ENCODE results near the gene EMILIN2. TPM values are rescaled to one million over a fixed set of nuclear protein-coding genes. Genes with fewer than 3 reads are reported as not detected.

EMILIN2 gene
- total RNA-seq, 6 donors from 2014 or later = 31.9 to 59.2 (median 43.6) TPM

DNA sequence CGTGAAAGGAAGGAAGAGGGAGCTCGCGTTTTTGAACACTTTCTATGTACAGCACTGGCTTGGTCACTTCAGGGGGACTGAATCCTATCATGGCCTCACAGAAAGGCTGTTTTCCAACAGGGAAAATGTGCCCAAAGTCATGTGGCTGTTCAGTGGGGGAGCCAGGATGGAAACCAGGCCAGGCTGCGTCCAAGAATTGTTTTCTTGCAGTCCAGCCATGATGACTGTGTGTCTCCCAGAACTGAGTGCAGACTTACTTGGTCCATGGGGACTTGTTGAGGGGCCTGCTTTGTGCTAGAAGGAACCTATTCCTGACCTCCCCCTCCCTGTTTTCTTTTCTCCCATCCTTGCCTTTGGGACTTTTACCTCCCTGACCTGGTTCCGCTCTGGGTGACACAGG is 46.9 kb downstream of the EMILIN2 start:
- Histone ChIP-seq H3K36me3 (no peaks in the 10 kb centered on the region), H3K9me3 (no peaks in the 10 kb centered on the region), H3K4me3 (no peak overlapping the region), H3K27ac (no peak overlapping the region), H3K4me1 (peaks cover 5 to 10% (median 6%) of the 10 kb centered on the region in 4 donors), H3K27me3 (no peaks in the 10 kb centered on the region)
- 90 to 98% methylated on average over 5 of the region's 5 CpGs for WGBS, 2 donors
- ATAC-seq (ENCODE audit: low FRiP score in 2 of 2) = no peak
- TF ChIP-seq, protein P1, sequence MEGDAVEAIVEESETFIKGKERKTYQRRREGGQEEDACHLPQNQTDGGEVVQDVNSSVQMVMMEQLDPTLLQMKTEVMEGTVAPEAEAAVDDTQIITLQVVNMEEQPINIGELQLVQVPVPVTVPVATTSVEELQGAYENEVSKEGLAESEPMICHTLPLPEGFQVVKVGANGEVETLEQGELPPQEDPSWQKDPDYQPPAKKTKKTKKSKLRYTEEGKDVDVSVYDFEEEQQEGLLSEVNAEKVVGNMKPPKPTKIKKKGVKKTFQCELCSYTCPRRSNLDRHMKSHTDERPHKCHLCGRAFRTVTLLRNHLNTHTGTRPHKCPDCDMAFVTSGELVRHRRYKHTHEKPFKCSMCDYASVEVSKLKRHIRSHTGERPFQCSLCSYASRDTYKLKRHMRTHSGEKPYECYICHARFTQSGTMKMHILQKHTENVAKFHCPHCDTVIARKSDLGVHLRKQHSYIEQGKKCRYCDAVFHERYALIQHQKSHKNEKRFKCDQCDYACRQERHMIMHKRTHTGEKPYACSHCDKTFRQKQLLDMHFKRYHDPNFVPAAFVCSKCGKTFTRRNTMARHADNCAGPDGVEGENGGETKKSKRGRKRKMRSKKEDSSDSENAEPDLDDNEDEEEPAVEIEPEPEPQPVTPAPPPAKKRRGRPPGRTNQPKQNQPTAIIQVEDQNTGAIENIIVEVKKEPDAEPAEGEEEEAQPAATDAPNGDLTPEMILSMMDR (IDR thresholded peaks at IDR 0.05) = no peak
- TF ChIP-seq EP300 (IDR thresholded peaks at IDR 0.05) = no peak
- TF ChIP-seq POLR2A (IDR thresholded peaks at IDR 0.05) = no peak
- DNase-seq = no peak

DNA sequence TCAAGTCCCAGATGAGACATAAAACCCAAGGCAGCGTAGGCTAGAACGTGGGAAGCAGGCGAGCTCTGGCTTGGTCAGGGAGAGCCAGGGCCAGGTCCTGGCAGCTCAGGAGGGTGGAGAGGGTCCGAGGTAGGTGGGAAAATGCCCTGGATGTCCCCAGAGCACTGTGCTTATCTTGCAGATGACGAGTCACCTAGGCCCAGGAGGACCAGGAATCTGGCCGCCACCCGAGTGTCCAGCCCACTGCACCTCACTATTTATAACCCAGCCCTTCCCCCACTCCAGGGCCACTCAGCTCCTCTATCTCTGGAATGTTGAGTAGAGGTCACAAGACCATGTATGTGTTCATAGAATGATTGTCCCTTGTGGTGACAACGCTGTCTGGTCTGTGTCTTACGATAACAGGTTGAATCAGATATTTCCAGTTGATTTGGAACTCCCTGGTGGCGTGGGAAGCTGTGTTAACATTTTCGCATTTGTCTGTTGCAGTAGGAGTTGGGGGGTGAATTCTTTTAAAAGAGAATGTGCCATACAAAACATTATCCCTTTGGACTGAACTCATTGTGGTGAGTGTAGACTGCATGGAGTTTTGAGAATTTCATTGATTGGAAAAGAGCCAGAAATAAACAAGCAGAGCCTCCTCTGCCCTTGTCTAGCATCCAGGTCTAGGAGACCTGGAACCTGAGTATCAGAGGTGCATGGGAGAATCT is 47.5 kb downstream of the EMILIN2 start:
- TF ChIP-seq POLR2AphosphoS5 (IDR thresholded peaks at IDR 0.05) = no peak
- TF ChIP-seq POLR2A (IDR thresholded peaks at IDR 0.05) = no peak
- TF ChIP-seq, protein P1 (IDR thresholded peaks at IDR 0.05) = no peak
- TF ChIP-seq EP300 (IDR thresholded peaks at IDR 0.05) = no peak
- no peaks in the 10 kb centered on the region for H3K27me3 ChIP-seq
- DNase-seq = peak in 1 of 2 donors; percentile 18
- ATAC-seq (ENCODE audit: low FRiP score in 2 of 2) = no peak
- H3K4me3 ChIP-seq = no peak overlapping the region
- H3K9me3 ChIP-seq = no peaks in the 10 kb centered on the region
- WGBS, 2 donors = 82 to 96% methylated on average over 8 to 11 of the region's 11 CpGs
- peaks cover 8 to 14% (median 8%) of the 10 kb centered on the region in 4 donors for H3K4me1 ChIP-seq
- H3K27ac ChIP-seq = no peak overlapping the region
- no peaks in the 10 kb centered on the region for H3K36me3 ChIP-seq

DNA sequence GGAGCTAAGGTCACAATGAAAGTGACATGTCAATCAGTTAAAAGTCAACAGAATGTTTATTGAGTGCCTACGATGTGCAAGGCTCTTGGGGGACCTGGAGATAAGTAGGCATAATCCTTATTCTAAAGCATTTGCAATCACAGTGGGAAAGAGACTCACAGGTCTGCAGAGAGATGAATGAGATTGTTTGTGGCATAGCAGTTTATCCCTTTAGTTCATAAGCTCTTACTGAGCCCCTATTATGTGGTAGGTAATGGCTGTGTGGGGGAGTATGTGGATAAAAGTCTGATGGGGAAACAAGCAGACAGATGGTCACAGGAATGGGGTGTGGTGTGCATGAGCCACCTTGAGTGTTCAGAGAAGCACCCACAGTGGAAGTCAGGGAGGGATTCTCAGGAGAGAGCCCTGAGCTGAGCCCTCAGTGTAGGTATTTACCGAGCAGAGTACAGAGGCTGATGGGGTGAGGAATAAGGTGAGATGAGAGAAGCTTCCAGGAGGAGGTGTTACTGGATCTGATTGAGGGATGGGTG is 48.1 kb downstream of the EMILIN2 start:
- Histone ChIP-seq H3K36me3 (no peaks in the 10 kb centered on the region), H3K4me1 (peaks cover 8 to 14% (median 8%) of the 10 kb centered on the region in 4 donors), H3K9me3 (no peaks in the 10 kb centered on the region), H3K27me3 (no peaks in the 10 kb centered on the region), H3K4me3 (no peak overlapping the region), H3K27ac (no peak overlapping the region)
- ATAC-seq (ENCODE audit: low FRiP score in 2 of 2) (no peak), DNase-seq (peak in 1 of 2 donors; percentile 7)
- TF ChIP-seq, protein P1 (IDR thresholded peaks at IDR 0.05) = no peak
- TF ChIP-seq POLR2AphosphoS5 (IDR thresholded peaks at IDR 0.05) = no peak
- TF ChIP-seq POLR2A (IDR thresholded peaks at IDR 0.05) = no peak
- TF ChIP-seq EP300 (IDR thresholded peaks at IDR 0.05) = no peak
- WGBS, 2 donors = 84 to 87% methylated on average over 2 of the region's 2 CpGs

DNA sequence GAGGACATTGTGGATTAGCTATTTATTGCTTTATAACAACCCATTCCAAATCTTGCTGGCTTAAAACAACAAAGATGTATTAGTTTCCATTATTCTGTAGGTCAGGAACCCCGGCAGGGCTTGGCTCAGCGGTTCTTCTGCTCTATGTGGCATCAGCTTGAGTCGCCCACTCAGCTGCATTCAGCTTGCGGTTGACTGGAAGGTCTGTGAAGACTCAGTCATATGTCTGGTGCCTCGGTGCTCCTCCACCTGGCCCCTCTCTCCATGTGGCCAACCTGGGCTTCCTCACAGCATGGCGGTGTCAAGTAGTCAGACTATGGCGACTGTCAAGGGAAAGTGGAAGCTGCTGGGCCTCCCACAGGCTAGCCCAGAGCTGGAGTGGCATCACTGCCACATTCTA is 48.6 kb downstream of the EMILIN2 start:
- ATAC-seq (ENCODE audit: low FRiP score in 2 of 2) (no peak), DNase-seq (peak in 1 of 2 donors; percentile 13)
- Histone ChIP-seq H3K9me3 (no peaks in the 10 kb centered on the region), H3K4me3 (no peak overlapping the region), H3K27ac (no peak overlapping the region), H3K4me1 (peaks cover 8 to 14% (median 8%) of the 10 kb centered on the region in 4 donors), H3K27me3 (no peaks in the 10 kb centered on the region), H3K36me3 (no peaks in the 10 kb centered on the region)
- 97 to 98% methylated on average over 4 to 6 of the region's 7 CpGs for WGBS, 2 donors
- TF ChIP-seq, protein P1 (IDR thresholded peaks at IDR 0.05) = no peak
- TF ChIP-seq POLR2A (IDR thresholded peaks at IDR 0.05) (no peak), EP300 (IDR thresholded peaks at IDR 0.05) (no peak), POLR2AphosphoS5 (IDR thresholded peaks at IDR 0.05) (no peak)
